ENCODE results near the gene CAPN13.

Gene CAPN13

DNA sequence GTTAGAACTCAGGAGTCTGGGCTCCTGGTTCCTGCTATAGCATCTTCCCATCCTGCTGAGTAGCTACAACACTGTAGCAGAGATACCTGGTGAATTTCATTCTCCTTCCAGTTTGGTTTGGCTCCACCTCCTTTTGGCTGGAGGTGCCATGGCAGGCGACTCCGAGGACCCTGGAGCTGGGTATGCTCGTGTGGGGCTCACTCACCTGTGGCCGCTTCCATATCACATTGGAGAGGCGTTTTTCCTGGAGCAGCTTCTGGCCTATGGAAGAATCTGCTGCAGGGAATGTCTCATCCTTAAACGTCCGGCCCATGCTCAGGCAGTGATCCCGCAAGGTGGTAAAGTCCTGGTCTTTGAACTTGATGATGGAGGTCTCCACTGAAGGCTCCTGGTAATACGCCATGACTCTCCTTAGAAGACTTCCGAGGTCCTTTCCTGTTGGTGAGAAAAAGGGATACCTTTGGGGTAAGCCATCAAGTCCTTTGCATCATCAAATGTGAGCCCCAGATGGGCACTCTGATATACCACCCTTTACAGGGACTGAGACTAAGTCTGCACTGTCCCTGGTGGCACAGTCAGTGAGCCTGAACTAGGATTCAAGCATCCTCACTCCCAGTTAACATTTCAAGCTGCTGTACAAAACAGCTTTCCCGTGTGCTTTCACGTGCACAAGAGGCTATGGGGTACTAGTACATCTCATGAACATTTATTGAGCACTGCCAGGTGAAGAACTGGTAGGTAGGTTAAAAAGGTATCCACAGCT is 20.1 kb downstream of the CAPN13 start:
- DNase-seq (ENCODE audit: low read depth) = no peak

DNA sequence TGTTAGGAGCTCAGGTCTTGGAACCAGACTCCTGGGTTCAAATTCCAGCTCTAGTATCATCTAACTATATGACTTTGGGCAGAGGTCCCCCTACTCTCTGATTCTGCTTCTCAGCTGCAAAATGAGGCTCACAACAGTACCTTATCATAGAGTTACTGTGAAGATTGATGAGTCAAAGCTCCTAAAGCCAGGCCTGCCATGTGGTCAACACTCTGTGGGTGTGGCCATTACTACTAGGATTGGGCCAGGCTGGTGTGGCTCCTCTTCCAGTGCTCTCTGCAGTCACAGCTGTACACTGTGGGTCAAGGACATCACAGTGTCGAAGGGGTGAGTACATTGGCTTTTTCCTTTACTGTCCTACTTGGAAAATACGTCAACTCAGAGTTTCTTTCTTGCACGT is 22.6 kb downstream of the CAPN13 start:
- DNase-seq (ENCODE audit: low read depth) = no peak

DNA sequence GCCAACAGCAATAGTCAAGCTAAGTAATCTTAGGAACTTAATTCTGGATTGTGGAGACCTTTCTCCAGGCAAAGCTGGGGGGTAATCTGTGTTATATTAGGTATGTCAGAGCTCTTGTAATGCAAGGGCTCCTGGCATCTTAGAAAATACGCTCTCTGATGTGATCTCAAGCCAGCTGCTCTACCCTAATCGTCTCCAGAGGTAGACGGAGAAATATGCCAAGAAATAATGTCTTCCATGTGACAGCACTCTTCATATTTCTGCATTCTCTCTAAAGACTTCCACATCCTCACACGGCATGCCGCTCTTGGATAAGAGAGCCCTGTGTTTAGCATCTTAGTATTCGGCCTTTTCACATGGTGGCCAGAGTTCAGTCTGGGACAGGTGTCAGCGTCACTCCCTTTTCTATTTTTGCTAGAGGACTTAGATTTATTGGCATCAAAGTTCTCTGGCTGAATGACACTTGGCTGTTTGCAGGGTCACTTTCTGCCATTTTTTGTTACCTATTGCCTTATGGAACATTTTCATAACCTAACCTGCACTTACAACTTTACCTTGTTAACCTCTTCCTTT is 25.2 kb downstream of the CAPN13 start:
- DNase-seq (ENCODE audit: low read depth) = no peak

DNA sequence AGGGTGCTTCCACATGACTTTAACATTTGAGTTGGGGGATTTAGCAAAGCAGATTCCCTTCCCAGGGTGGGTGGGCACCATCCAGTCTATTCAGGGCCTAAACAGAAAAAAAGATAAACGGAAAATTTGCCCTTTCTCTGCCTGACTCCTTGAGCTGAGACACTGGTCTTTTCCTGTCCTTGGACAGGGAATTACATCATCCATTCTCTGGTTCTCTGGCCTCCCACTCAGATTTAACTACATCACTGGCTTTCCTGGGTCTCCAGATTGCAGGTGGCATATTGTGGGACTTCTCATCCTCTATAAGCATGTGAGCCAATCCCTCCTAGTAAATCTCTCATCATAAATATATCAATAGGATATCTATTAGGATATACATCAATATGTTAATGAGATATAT is 25.8 kb downstream of the CAPN13 start:
- no peak for DNase-seq (ENCODE audit: low read depth)

DNA sequence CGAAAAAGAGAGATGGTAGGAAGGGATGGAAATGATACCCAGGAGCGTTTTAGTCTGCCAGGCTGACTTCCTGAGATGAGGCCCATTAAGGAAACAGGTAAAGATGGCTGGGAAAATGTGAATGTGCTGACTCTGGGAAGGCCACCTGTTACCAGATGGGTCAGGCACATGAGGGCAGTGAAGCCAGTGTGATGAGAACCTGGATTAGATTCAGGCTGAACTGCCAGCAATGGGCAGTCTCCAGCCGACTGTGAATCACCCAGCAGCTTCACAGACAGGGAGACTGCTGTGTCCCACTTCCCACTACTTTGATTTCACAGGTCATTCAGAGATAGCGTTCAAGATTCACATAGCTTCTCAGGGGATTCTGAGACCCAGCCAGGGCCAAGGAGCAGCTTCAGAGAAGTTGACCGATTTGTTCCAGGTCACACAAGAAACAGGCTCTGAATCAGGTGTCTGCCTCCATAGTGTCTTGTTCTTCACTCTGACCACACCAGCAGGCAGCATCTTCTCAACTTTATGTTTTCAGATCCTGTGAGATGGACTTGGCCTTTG is 26.4 kb downstream of the CAPN13 start:
- no peak for DNase-seq (ENCODE audit: low read depth)

DNA sequence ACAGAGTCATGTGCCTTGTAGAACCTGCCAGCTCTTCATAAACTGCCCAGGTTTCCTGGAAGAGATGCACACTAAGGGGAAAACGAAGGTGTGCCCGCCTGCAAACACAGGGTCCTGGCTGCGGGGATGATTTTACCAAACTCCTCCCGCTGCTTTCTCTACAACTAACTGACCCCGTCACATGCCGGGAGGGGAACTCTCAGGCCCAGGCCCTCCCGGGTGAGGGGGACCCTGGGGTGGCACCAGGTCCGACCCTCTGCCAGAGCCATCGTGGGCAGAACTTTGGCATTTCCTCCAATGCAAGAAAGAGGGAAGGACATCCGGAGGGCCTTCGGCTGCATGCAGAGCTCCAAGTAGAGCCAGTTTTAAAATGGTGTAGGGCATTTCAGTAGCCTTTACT is 28.6 kb downstream of the CAPN13 start:
- no peak for DNase-seq (ENCODE audit: low read depth)

DNA sequence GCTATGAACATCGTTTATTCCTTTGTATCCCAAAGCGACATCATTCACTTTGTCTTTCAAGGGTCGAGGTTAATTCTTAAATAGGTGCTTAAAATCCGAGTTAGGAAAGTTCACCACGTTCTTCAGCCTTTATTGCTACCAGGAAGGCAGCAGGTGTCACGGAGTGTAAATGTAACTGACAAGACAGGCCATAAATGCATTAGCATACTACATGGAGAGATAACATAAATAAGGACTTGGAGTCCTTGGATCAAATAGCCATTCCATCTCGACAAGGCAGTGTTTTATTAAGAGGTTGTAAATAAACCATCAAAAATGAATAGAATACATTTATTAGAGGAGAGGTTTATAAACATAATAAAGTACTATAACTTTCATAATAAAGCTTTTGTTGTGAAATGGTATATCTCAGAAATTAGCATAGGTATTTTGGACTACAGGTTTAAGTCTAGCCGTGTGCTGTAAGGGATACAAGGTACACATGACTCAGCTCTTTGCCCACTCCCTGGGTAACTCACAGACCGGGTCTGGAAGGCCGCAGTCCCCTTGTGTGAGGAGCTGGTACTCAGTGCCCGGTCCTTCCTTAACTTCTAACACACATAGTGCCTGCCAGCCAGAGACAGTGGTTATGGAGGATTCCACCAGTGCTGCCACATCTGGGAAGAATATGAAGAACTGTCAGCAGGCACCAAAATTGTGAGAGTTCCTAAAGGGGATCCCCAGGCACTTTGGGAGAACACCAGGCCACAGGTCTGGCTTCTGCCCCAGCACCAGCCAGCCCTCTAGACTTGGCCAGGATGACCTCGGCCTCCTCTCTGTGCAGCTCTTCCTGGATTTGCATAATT is 29.4 kb downstream of the CAPN13 start:
- DNase-seq (ENCODE audit: low read depth) = no peak

DNA sequence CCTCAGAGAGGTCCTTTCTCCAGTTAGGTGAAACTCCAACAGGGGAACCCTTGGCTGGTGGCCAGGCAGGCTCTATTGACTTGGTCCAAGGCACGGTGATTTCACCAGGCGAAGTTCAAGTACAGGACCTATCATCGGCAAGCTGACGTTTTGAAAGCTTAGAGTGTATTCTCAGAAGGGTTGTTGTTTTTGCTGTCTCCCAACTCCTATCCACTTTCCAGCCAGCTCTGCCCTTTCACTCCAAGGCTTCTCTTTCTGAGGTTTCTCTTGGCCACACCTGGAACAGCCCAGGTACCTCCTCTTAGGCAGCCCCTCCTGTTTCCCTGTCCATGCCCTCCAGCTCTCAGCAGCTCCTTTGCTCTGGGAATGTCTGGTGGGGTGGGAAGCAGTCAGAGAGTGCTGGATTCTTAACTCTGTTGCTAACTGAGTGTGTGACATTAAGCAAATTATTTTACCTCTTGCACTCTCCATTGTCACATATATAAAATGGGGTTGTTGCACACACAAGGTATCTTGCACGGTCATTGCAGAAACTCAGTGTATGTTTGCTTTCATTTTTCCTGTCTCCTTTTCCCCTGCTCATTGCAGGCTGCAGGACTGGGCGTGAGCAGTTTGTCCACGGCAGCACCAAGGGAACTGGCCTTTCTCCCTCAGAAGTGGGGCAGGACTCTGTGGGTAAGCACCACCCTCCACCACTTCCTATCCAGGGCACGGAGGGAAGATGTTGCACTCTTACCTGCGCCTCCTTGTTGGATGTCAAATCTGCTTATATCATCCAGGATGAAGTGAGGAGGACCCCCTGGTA is 30.2 kb downstream of the CAPN13 start:
- DNase-seq (ENCODE audit: low read depth) = no peak

DNA sequence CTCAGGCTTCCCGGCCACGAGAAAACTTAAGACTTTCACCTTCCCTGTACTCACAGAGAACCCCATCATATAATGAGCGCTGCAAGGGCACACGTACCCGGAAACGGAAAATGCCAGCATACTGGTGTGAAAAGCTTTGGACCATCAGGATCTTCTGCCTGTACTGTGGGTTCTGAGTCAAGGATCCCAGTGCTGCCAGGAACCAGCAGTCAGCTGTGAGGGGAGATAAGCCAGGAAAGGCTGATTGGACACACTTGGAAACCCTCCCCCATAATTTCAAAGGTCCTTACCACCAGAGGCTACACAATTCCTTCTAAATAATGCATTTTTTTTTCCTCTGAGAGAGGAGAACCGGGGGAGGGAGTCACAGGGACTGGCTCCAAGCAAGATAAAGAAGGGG is 31.4 kb downstream of the CAPN13 start:
- no peak for DNase-seq (ENCODE audit: low read depth)

DNA sequence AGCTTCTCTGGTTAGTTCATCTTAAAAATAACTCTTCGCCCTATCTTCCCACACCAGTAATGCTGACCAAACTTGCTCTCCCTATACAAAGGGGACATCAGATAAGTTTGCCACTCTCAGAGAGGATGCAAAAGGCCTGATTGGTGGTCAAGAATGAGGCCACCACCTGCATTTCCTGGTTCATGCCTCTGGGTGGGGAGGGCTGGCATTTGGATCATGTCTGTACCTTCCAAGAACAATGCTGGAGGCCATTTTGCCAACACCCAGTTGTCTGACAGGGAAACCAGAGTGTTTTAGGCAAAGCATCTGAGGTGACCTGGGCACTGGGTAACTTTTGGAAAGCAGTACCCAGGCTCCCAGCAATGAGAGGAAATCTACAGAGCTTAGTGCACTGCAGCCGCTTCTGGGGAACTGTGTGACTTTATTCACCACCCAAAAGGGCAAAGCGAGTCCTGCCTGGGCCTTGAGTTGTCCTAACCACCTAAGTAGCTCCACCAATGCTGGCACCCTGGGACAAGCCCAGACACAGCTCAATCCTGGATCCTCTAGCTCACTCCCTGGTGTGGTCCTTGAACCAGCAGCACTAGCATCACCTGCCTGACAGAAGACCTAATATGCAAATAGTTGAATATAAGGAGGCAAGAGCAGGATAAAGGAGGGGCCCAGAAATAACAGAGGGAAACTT is 35.1 kb downstream of the CAPN13 start:
- no peak for DNase-seq (ENCODE audit: low read depth)

DNA sequence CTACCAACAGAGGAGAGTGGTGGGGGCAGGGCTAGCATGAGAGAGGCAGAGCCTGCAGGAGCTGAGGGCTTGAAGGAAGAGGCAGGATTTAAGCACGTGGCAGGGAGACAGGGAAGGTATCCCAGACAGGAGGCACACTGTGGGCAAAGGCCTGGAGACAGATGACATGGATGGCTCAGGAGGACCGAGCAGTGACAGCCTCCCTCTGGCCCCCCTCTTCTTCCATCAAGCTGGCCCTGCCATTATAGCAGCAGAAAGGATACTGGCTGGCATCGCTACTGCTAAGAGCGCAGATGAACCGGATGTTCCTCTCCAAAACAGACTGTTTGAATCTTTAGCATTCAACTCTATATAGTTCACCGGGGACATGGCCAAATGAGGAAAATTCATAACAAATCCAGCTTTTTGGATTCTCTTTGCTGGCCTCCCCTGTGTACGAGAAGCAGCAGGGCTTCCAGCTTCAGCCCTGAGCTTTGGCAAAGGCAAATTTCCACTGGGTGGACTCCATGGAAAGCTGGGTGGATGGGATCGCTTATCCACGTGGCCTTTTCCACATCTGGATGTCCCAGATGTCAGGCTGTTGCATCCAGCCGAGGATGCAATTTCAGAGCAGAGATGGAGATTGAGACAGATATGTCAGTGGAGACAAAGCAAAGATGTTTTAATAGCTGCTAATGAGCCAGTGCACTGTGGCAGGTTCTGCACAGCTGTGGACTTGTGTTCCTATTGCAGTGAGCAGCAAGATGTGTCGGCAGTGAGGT is 36.2 kb downstream of the CAPN13 start:
- no peak for DNase-seq (ENCODE audit: low read depth)

DNA sequence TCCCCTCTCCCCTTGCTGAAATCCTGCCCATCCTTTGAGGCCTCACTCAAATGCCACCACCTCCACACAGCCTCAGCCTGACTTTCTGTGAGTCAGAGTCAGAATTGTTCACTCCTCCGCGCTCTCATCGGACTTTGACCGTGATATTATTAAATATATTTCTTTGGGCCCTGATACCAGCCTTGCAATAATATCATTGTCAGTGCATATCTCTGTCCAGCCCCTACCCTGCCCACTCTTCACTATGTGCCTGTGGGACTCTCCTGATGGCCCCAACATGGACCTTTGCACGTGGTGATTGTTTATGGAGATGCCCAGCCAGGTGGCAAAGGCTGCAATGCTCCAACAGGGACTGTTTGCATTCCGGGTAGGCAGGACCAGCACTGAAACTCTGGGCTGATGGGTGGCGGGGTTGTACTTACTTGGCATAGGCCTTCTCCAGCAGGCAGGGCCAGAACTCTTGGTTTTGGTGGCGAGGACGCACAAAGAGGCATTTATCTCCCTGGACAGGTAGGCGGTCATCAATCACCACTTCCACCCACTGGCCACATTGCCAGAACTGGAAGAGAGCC is 37.3 kb downstream of the CAPN13 start:
- DNase-seq (ENCODE audit: low read depth) = no peak

DNA sequence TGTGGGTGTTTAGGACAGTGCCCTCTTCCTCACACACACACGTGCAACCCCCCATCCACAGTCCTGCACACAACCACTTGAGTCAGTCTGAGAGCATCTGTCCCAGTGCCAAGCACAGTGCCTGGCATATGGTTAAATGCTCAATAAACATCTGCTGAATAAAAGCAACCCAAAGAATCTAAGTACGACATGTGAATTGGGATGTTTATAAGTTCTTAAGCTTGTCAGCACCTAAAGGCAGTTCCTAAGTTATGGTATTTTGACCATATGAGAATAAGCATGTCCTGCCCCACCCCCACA is 37.8 kb downstream of the CAPN13 start:
- no peak for DNase-seq (ENCODE audit: low read depth)

DNA sequence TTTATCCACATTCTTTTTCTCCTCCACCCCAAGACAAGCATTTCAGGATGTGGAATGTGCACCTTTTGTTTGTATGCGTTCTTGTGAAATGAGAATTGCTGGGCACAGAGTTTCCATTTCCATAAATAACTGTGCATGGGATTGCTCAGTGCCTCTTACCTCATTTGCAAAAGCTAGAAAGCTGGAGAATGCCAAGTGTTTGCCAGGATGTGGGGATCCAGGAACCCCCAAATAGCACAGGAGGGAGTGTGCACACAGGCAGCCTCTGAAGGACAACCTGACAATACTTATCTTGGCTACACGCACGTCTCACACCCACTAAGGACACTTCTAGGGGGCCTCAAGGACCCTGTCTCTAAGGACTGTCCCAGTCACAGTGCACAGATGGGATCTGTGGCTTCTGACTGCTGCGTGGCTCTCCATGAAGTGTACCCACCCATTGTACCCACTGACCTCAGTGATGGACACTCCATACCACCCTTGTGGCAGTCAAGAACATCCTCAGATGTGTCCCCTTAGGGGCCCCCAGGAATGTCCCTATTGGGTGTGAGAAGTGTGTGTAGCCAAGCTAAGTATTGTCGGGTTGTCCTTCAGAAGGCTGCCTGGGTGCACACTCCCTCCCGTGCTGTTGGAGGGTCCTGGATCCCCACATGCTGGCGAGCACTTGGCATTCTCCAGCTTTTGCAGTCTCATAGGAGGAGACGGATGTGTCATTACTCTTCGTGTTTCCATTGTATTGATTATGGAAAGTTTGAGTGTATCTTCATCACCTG is 38.4 kb downstream of the CAPN13 start:
- DNase-seq (ENCODE audit: low read depth) = no peak

DNA sequence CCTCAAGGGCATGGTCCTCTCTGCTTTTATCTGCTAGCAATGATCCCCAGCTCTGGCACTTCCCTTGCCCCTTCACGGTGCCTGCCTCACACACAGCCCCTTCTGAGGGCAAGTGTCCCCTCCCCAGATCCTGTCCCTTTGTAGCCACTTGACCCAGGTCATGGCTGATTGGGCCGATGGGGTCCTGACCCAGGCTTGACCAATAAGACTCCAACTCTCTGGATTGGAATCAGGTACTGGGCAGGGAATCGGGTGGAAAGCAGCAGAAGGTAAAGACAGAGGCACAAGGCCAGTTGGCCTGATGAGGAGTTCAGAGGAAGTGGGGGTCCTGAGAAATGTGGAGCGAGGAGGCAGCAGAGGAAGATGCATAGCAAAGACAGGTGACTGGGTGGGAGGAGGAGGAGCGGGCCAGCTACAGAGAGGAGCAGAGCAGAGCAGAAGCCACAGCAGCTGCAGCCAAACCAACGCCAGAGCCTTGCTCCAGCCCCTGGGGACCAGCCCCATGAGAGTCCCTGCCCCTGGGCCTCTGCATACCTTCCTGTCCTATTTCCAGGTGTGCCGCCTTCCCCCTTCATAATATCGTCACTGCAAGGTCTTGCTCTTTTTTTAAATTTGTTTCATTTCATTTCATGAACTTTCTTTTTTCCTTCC is 39.1 kb downstream of the CAPN13 start:
- no peak for DNase-seq (ENCODE audit: low read depth)

DNA sequence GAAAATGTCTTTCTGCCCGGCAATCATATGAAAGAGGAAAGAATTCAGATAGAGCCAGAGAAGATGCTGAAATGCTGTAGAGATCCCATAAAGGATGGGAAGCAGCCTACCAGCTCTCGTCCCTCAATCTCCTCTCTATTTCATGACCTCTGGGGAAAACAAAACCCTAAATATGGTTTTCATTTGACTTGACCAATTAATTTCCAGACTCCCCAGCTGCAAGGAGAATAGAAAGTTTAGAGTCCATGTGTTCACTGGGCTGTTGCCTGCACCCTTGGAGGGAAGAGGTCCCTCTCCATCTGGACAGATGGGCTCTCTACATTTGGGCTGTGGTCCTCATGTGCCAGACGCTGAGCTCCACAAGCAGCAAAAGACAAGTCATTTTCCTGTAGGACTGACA is 40.6 kb downstream of the CAPN13 start:
- no peak for DNase-seq (ENCODE audit: low read depth)

DNA sequence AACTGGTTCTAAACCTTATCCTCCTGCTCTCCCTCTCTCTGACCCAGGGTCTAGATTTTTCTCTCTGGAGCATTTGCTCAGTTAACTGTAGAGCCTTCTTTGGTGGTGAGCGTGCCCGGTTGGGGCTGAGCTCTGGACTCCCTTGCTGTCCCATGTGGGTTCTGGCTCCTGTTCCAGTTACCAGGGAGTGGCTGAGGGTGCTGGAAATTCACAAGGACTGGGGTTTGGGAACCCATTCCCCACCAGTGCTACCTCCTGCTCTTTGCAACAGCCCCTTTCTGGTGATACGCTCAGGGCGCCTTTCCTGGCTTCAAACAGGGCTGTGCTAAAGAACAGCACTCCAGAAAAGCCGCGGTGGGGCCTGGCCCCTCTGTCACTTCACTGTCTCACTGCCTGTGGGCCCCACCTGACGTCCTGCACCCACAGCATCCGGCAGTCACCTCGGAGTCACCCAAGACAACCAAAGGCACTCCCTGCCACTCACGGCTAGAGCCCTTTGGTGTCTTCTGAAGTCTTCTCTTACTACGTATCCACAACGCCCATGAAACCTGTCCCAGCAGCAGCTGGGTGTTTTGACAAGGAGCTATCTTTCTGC is 41.3 kb downstream of the CAPN13 start:
- DNase-seq (ENCODE audit: low read depth) = no peak

DNA sequence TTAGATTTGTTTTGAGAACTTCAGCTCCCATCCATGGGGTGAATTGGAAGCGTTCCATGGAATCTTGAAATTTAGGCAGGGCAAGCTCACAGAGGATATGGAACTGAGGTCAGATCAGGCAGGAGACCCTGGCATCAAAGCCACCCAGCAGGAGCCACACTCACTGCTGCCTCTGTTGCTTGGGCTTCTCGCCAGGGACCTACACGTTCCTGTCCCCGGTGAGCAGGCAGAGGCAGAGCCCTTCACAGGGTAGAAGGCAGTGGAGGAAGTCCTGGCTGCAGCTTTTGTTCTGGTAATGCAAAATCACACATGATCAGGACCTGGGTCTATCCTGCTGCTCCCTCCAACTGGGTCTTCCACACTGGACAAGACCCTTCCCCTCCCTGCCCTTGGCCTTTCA is 42.1 kb downstream of the CAPN13 start:
- DNase-seq (ENCODE audit: low read depth) = no peak
